Measurements from ENCODE around the gene S1PR3.

GRCh38 chr9:89011683-89012082, 20.4 kb downstream of the S1PR3 start:
- no peak for TF ChIP-seq CTCF (IDR thresholded peaks at IDR 0.05)
- TF ChIP-seq POLR2A (IDR thresholded peaks at IDR 0.05): no peak
